AG09319 (cell line): Measurements from ENCODE around the gene CNNM1.

Experiments used
- DNase-seq: peaks from one replicate; pipeline ENCODE4 v3.0.0-alpha.2; 2010; ENCODE audit warnings: low read depth; ENCODE audit errors: extremely low read depth
- TF ChIP-seq, protein P1 (sequence below): IDR thresholded peaks from 2 replicates; pipeline ENCODE4 v1.5.1; 2011; ENCODE audit warnings: low read depth, mild to moderate bottlenecking, inconsistent platforms, low read length, moderate library complexity

CNNM1 gene

DNA sequence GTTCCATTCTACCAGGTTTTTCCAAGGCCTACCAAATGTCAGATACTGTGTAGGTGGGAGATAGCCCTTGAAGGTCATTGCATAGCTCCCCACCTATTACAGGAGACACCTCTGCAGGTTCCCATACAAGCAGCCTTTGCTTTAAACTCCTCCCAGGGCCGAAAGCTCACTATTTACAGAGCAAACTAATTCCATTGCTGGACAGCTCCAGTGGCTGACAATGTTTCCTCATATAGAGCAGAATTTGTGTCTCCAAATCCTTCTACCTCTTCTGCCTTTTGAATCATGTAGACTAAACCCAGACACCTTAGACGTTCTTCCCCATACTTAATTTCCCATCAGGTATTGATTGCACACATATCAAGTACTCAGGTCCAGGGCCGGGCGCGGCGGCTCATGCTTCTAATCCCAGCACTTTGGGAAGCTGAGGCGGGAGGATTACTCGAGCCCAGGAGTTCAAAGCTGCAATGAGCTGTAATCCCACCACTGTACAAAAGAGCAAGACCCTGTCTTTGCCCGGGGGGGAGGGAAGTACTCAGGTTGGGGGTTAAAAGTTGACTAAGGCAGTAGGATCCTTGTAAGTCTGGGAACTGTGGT, 2.1 kb downstream of the CNNM1 start:
- TF ChIP-seq, protein P1, sequence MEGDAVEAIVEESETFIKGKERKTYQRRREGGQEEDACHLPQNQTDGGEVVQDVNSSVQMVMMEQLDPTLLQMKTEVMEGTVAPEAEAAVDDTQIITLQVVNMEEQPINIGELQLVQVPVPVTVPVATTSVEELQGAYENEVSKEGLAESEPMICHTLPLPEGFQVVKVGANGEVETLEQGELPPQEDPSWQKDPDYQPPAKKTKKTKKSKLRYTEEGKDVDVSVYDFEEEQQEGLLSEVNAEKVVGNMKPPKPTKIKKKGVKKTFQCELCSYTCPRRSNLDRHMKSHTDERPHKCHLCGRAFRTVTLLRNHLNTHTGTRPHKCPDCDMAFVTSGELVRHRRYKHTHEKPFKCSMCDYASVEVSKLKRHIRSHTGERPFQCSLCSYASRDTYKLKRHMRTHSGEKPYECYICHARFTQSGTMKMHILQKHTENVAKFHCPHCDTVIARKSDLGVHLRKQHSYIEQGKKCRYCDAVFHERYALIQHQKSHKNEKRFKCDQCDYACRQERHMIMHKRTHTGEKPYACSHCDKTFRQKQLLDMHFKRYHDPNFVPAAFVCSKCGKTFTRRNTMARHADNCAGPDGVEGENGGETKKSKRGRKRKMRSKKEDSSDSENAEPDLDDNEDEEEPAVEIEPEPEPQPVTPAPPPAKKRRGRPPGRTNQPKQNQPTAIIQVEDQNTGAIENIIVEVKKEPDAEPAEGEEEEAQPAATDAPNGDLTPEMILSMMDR = no peak
- DNase-seq = no peak

DNA sequence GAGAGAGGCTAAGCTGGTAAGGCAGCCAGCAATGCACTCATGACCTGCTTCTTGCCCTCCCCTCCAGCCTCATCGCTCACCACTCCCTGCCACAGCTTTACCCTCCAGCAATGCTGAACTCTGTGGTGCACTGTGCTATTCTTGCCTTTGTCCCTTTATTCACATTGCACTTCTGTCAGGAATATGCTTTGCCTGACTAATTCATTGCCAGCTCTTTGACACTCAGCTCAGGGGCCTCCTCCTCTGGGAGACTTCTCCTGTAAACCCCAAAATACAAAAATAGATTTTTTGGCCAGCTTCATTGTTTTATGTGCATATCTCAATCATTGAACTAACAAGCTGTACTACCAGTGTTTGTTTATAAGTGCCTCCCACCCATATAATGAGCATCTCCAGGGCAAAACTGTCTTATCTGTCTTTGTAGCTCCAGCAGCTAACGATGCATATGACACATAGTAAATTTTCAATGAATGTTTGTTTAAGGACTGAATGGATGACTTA, 8.2 kb downstream of the CNNM1 start:
- DNase-seq = no peak

DNA sequence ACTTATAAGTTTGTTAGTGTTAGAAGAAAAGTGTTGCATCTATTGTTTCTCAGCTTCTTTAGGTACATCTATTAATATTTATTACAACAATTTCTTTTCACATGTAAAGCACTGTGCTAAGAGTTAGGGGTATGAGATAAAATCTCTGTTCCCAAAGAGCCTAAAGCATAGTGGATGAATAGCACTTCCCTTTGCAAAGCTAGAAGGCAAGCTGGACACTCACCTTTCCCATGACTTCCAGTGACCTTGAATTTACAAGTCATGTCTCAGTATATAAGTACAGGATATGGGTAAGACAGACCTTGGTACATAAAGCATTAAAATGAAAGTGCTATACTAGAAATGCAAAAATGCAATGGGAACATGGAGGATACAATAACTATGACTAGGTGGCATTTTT, 8.7 kb downstream of the CNNM1 start:
- TF ChIP-seq, protein P1 = no peak

More for the DNA sequence above, 8.2 kb downstream of the CNNM1 start:
- TF ChIP-seq, protein P1 = no peak

DNA sequence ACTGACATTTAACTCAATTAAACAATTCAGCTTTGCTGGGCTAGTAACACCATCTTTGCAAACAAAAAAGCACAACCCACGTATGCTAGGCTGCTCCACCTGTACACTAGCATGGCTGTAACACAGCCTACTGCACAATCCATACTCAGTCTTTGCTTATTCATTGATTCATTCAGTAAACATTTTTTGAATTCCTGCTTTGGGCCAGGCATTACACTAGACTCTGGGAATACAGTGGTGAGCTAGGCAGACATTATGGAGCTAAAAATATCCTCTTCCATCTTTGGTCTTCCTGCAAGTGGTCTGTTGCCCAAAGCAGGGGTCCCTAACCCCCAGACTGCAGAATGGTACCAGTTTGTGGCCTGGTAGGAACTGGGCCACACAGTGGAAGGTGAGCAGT, 9.9 kb downstream of the CNNM1 start:
- TF ChIP-seq, protein P1 = no peak
- no peak for DNase-seq

More for the DNA sequence above, 8.7 kb downstream of the CNNM1 start:
- no peak for DNase-seq

DNA sequence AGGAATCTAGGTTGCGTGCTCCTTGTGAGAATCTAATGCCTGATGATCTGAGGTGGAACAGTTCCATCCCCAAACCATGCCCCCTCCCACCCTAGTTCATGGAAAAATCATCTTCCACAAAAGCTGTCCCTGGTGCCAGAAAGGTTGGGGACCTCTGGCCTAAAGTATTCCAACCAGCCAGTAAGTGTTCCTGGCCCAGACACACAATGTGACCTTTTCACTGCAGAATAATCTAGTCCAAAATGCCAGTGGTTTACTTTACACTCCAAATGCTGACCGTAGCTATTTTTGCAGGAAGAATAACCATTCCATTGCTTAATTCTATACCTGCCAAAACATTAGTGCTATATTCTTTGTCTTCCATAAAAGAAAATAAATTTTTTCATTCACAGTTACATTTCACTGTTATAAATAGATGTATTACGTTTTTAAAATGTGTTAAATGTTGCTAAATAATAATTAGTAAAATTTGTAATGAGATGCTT, 10.4 kb downstream of the CNNM1 start:
- TF ChIP-seq, protein P1 = no peak
- DNase-seq = no peak

DNA sequence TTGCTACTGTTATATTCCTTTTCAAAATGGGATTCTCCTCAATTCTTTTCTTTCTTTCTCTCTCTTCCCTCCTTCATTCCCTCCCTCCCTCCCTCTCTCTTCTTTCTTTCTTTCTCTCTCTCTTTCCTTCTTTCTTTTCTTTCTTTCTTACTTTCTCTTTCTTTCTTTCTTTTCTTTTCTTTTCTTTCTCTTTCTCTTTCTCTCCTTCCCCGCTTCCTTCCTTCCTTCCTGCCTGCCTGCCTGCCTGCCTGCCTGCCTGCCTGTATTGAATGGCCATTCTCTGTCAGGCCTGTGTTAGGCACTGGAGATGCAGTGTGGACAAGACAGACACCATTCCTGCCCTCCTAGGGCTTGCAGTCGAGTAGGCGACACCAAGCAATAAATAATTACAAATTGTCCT, 11.5 kb downstream of the CNNM1 start:
- DNase-seq = no peak

DNA sequence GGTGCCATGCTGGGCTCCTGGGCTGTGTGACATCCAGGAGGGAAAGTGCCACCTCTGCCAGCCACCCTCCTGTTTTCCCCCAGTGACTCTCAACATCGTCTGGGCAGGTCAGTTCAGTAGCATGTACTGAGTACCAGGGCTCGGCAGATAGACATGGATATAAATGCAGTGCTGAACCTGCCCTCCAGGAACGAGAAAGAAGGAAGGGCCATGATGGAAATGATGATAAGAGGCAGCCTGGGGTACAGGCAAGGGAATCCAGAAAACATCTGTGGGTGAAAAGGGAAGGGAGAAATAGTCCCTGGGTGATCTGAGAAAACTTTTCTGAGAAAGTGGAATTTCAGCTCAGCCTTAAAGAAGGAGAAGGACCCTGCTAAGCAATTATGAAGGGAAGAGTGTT, 12.1 kb downstream of the CNNM1 start:
- DNase-seq = no peak
- TF ChIP-seq, protein P1 = no peak

More for the DNA sequence above, 11.5 kb downstream of the CNNM1 start:
- TF ChIP-seq, protein P1 = no peak
